GM12878 (cell line): ENCODE measurements around the gene FHL1. TPM values are rescaled to one million over a fixed set of nuclear protein-coding genes. Genes with fewer than 3 reads are reported as not detected.

Source experiments
- ATAC-seq: fragments of 200-7000 bp; cut with Tn5 transposase; 3 replicates; pipeline ENCODE4 v1.9.1; 2020; ENCODE audit warnings: mild to moderate bottlenecking, moderate library complexity
- BruUV-seq: library from RNA; stranded (reverse); fragments of 400-500 nt; replicated peaks from 2 replicates; lab custom pipeline; 2021; lab: Mats Ljungman, UMichigan
- CTCF ChIA-PET: fragments of 300-600 bp; sonication (Branson Sonifier 250); formaldehyde crosslinking; extraction: SDS; loops from one replicate; lab custom pipeline; 2021; ENCODE audit warnings: inconsistent platforms; lab: Yijun Ruan, JAX
- POLR2A ChIA-PET: fragments of 350-600 bp; formaldehyde crosslinking; extraction: SDS; loops from one replicate; lab custom pipeline; 2021; ENCODE audit warnings: inconsistent platforms; lab: Charles Lee
- RAD21 ChIA-PET: fragments of 300-600 bp; sonication (Branson Sonifier 250); formaldehyde crosslinking; loops from one replicate; lab custom pipeline; 2023; ENCODE audit warnings: antibody characterized with exemption; ENCODE audit not compliant: unreplicated experiment; lab: Charles Lee
- SMC1A ChIA-PET: fragments of 300-600 bp; sonication (Branson Sonifier 250); formaldehyde crosslinking; loops from one replicate; lab custom pipeline; 2023; ENCODE audit not compliant: unreplicated experiment, uncharacterized antibody; lab: Charles Lee
- DNase-seq: peaks from one replicate; pipeline ENCODE4 v3.0.0-alpha.2; 2011; ENCODE audit warnings: low read depth, low spot score
- FAIRE-seq: peaks from 3 replicates; lab custom pipeline; 2011; peaks lifted over from hg19 to GRCh38; lab: Jason Lieb, UNC
- H2AFZ ChIP-seq: 2 replicates; pipeline ENCODE4 v1.6.0; 2011; ENCODE audit warnings: low read depth, low read length, control low read depth; ENCODE audit not compliant: control insufficient read depth
- H3K27ac ChIP-seq: 2 replicates; pipeline ENCODE4 v1.5.1; 2011; ENCODE audit warnings: control low read depth; ENCODE audit not compliant: control insufficient read depth, insufficient read depth
- H3K27me3 ChIP-seq, 2 experiments: replicated peaks in 1 of 2; 2 replicates each; pipeline versions ENCODE4 v1.6.0 to v1.6.1; 2011; ENCODE audit warnings: low read length in 1 of 2; ENCODE audit not compliant: control insufficient read depth in 2 of 2, insufficient read depth in 2 of 2
- H3K36me3 ChIP-seq, 2 experiments: 2 replicates each; pipeline ENCODE4 v1.5.1; 2011; ENCODE audit warnings: low read length in 1 of 2; ENCODE audit not compliant: control insufficient read depth in 2 of 2, insufficient read depth in 2 of 2
- H3K4me1 ChIP-seq: 2 replicates; pipeline ENCODE4 v1.6.1; 2011; ENCODE audit warnings: mild to moderate bottlenecking, low read length, moderate library complexity, mixed read lengths; ENCODE audit not compliant: control insufficient read depth, insufficient read depth
- H3K4me2 ChIP-seq: 2 replicates; pipeline ENCODE4 v1.6.0; 2011; ENCODE audit warnings: control low read depth; ENCODE audit not compliant: control insufficient read depth, insufficient read depth
- H3K4me3 ChIP-seq: fragments of 200-600 bp; sonication (generic); 2 replicates; pipeline ENCODE4 v1.5.1; 2016
- H3K79me2 ChIP-seq: 2 replicates; pipeline ENCODE4 v1.6.0; 2011; ENCODE audit warnings: low read length; ENCODE audit not compliant: control insufficient read depth, insufficient read depth
- H3K9ac ChIP-seq: 2 replicates; pipeline ENCODE4 v1.8.0; 2011; ENCODE audit warnings: low read length, control low read depth, mixed read lengths; ENCODE audit not compliant: control insufficient read depth, insufficient read depth
- H3K9me3 ChIP-seq: replicated peaks from 3 replicates; pipeline ENCODE4 v1.5.1; 2011; ENCODE audit warnings: mild to moderate bottlenecking, low read length; ENCODE audit not compliant: control insufficient read depth, insufficient read depth
- H4K20me1 ChIP-seq: 2 replicates; pipeline ENCODE4 v1.6.0; 2011; ENCODE audit not compliant: control insufficient read depth, insufficient read depth
- ATF2 ChIP-seq: IDR thresholded peaks from 2 replicates; pipeline ENCODE4 v1.6.1; 2012; ENCODE audit warnings: low read length, inconsistent platforms
- HDAC6 ChIP-seq: fragments of 200-600 bp; sonication (generic); IDR thresholded peaks from one replicate; pipeline ENCODE4 v1.8.0; 2017; ENCODE audit warnings: antibody characterized with exemption; ENCODE audit not compliant: unreplicated experiment
- IKZF2 ChIP-seq, 2 experiments: fragments of 450-650 bp; IDR thresholded peaks; 2 replicates each; pipeline ENCODE4 v1.6.1; 2017; ENCODE audit warnings: mild to moderate bottlenecking in 2 of 2, moderate library complexity in 2 of 2
- MEF2B ChIP-seq: fragments of 450-650 bp; IDR thresholded peaks from 2 replicates; pipeline ENCODE4 v1.6.1; 2018; ENCODE audit warnings: mild to moderate bottlenecking, moderate library complexity; ENCODE audit not compliant: partially characterized antibody, poor library complexity, severe bottlenecking
- NFYA ChIP-seq: IDR thresholded peaks from 2 replicates; pipeline ENCODE4 v1.6.1; 2011; ENCODE audit warnings: low read depth, mild to moderate bottlenecking, low read length, improper control_type of control experiment, borderline replicate concordance
- USF1 ChIP-seq: IDR thresholded peaks from 2 replicates; pipeline ENCODE4 v1.6.1; 2011; ENCODE audit warnings: borderline replicate concordance, low read depth, mild to moderate bottlenecking, moderate library complexity, mixed read lengths, low read length; ENCODE audit not compliant: insufficient read depth; ENCODE audit errors: extremely low read length
- ZNF207 ChIP-seq: fragments of 450-650 bp; IDR thresholded peaks from 2 replicates; pipeline ENCODE4 v1.6.1; 2014; ENCODE audit warnings: antibody characterized with exemption, mild to moderate bottlenecking, borderline replicate concordance
- WGBS: methylation state at CpG from one replicate; pipeline ENCODE4 v1.1.6; 2016; ENCODE audit warnings: low lambda C conversion rate; ENCODE audit not compliant: insufficient replicate concordance, insufficient coverage; ENCODE audit errors: missing lambda C conversion rate; 5-methylcytosine and 5-hydroxymethylcytosine counted together
- in situ Hi-C: fragments of 300-500 bp; cut with MboI; formaldehyde crosslinking; loops from 9 replicates; pipeline ENCODE4 v1.14.3; 2018; ENCODE audit warnings: mixed read lengths
- intact Hi-C: fragments of 100-400 bp; cut with micrococcal nuclease; formaldehyde crosslinking; loops from one replicate; pipeline ENCODE4 v1.14.2; 2022; ENCODE audit not compliant: unreplicated experiment
- polyA plus RNA-seq, 11 experiments: library from polyadenylated mRNA; depleted of rRNA in 4 of 11; unstranded in 6 of 11; stranded (reverse) in 5 of 11; fragments of >200 nt; fragmentation: Nextera tagmentation in 4 of 11; fragmentation: Illumina TruSeq in 1 of 11; extraction: Ambion mirVana in 4 of 11; extraction: Trizol in 1 of 11; gene quantifications; 1 replicate in 1 of 11; 2 replicates in 10 of 11; pipeline versions ENCODE4 v1.2.1 to v1.2.3, GENCODE V29; 2011 to 2016; ENCODE audit warnings: inconsistent platforms in 2 of 11, missing spikeins in 2 of 11, low read depth in 1 of 11
- total RNA-seq, 4 experiments: library from RNA; depleted of rRNA in 3 of 4; stranded (reverse); fragments of >200 nt in 3 of 4; fragmentation: Illumina TruSeq in 1 of 4; extraction: Trizol in 1 of 4; gene quantifications; 2 replicates each; pipeline versions ENCODE4 v1.2.1 to v1.2.3, GENCODE V29; 2013 to 2021

Gene FHL1
- total and polyA plus RNA-seq, 10 of the 15 experiments (the other 5 are each of a cell fraction or from before 2014, with no cell fraction given): 0.13 to 0.59 (median 0.34) TPM; not detected in 1

GRCh38 chrX:136246201-136246600 is 98.9 kb downstream of the FHL1 start:
- Histone ChIP-seq H3K9me3 (no peaks in the 10 kb centered on the region), H3K27me3 (no peaks in the 10 kb centered on the region), H3K4me1 (no peaks in the 10 kb centered on the region), H3K9ac (no peak overlapping the region), H3K79me2 (peaks cover 4% of the 10 kb centered on the region), H3K36me3 (peaks cover 0 to 2% of the 10 kb centered on the region in 2 experiments; a peak in 1 of 4 replicates), H3K4me2 (no peak overlapping the region), H3K27ac (no peak overlapping the region), H2AFZ (no peak overlapping the region), H3K4me3 (no peak overlapping the region), H4K20me1 (no peaks in the 10 kb centered on the region)
- ChIA-PET CTCF (interaction anchor here (3.1 kb wide), 1 partner anchor 21 kb away, joined by 14 read pairs; no protein-coding TSS in a partner anchor), SMC1A (interaction anchor here (0.6 kb wide), 1 partner anchor 20 kb away, joined by 4 read pairs; no protein-coding TSS in a partner anchor), POLR2A (no interaction called here), RAD21 (interaction anchor here (1.8 kb wide), 1 partner anchor 17 kb away, joined by 5 read pairs; no protein-coding TSS in a partner anchor)
- TF ChIP-seq IKZF2 (IDR thresholded peaks at IDR 0.05) (no peak), NFYA (no peak), MEF2B (no peak), ZNF207 (no peak), USF1 (no peak), HDAC6 (no peak), ATF2 (no peak)
- ATAC-seq (no peak), DNase-seq (no peak), FAIRE-seq (no peak)
- in situ Hi-C loops: no loop called here
- no TSS peak for BruUV-seq
- WGBS: 52% methylated on average over 6 of the region's 6 CpGs
- intact Hi-C loops: no loop called here
